ENCODE measurements around the gene HERPUD2.
"Not testable (repeated sequence)": the region's sequence is repeated elsewhere in the genome, so short reads cannot be mapped to it uniquely, and the experiment has no call there.

HERPUD2 gene

GRCh38 chr7:35596061-35596460 lies 98.9 kb downstream of the HERPUD2 start:
- DNase-seq (ENCODE audit: low read depth): no peak

GRCh38 chr7:35593899-35594298 lies 101.0 kb downstream of the HERPUD2 start:
- peak; percentile 39 for TF ChIP-seq CTCF (IDR thresholded peaks at IDR 0.05; ENCODE audit: control insufficient read depth, extremely low read depth, insufficient read depth)
- DNase-seq (ENCODE audit: low read depth): no peak
- no peak overlapping the region for H3K4me3 ChIP-seq (ENCODE audit: low read depth, low read length)

More at GRCh38 chr7:35596061-35596460, 98.9 kb downstream of the HERPUD2 start:
- no peak for TF ChIP-seq CTCF (IDR thresholded peaks at IDR 0.05; ENCODE audit: control insufficient read depth, extremely low read depth, insufficient read depth)
- H3K4me3 ChIP-seq (ENCODE audit: low read depth, low read length): no peak overlapping the region

GRCh38 chr7:35588647-35589046 lies 106.3 kb downstream of the HERPUD2 start:
- TF ChIP-seq CTCF (IDR thresholded peaks at IDR 0.05; ENCODE audit: control insufficient read depth, extremely low read depth, insufficient read depth): no peak
- DNase-seq (ENCODE audit: low read depth): no peak
- no peak overlapping the region for H3K4me3 ChIP-seq (ENCODE audit: low read depth, low read length)

- no peak for DNase-seq (ENCODE audit: low read depth)
- no peak for TF ChIP-seq CTCF (IDR thresholded peaks at IDR 0.05; ENCODE audit: control insufficient read depth, extremely low read depth, insufficient read depth)
Observed at GRCh38 chr7:35584990-35585389, 109.9 kb downstream of the HERPUD2 start.

GRCh38 chr7:35584533-35584932 lies 110.4 kb downstream of the HERPUD2 start:
- not testable (repeated sequence) for H3K4me3 ChIP-seq (ENCODE audit: low read depth, low read length); DNase-seq (ENCODE audit: low read depth)

More at GRCh38 chr7:35584990-35585389, 109.9 kb downstream of the HERPUD2 start:
- no peak overlapping the region for H3K4me3 ChIP-seq (ENCODE audit: low read depth, low read length)

Measured in LNCaP clone FGC (cell line).